Chondrocyte (in vitro differentiated cells): Measurements from ENCODE around the gene CERK. TPM values are rescaled to one million over a fixed set of nuclear protein-coding genes. Genes with fewer than 3 reads are reported as not detected.
"Not testable (repeated sequence)": the region's sequence is repeated elsewhere in the genome, so short reads cannot be mapped to it uniquely, and the experiment has no call there.

Experiments
- DNase-seq: peaks from one replicate; pipeline ENCODE4 v3.0.0; 2021; ENCODE audit warnings: mixed read lengths, low spot score
- H3K27ac Mint-ChIP-seq: one replicate; pipeline ENCODE4 v1.8.0; 2021; ENCODE audit warnings: mild to moderate bottlenecking, moderate library complexity, mixed read lengths; ENCODE audit not compliant: unreplicated experiment
- H3K27me3 Mint-ChIP-seq: 2 replicates; pipeline ENCODE4 v1.8.0; 2021; ENCODE audit warnings: low read depth, mixed read lengths
- H3K36me3 Mint-ChIP-seq: 2 replicates; pipeline ENCODE4 v1.8.0; 2021; ENCODE audit warnings: low read depth, mixed read lengths
- H3K4me1 Mint-ChIP-seq: 2 replicates; pipeline ENCODE4 v1.8.0; 2021; ENCODE audit warnings: low read depth, mild to moderate bottlenecking, mixed read lengths
- H3K4me3 Mint-ChIP-seq: one replicate; pipeline ENCODE4 v1.8.0; 2021; ENCODE audit warnings: mild to moderate bottlenecking, moderate library complexity, mixed read lengths; ENCODE audit not compliant: unreplicated experiment
- H3K9me3 Mint-ChIP-seq: 2 replicates; pipeline ENCODE4 v1.8.0; 2021; ENCODE audit warnings: low read depth, mixed read lengths
- CTCF ChIP-seq: fragments of 200-600 bp; sonication (generic); IDR thresholded peaks from 2 replicates; pipeline ENCODE4 v1.5.0; 2021; ENCODE audit warnings: antibody characterized with exemption, mild to moderate bottlenecking, moderate library complexity
- total RNA-seq: library from RNA; stranded (reverse); gene quantifications from 3 replicates; pipeline ENCODE4 v1.2.1, GENCODE V29; 2021

The CERK gene
- total RNA-seq, 1 donor from 2014 or later, result 28.8 TPM

GRCh38 chr22:46652081-46652846 is 85.8 kb downstream of the CERK start:
- DNase-seq, result no peak
- Mint-ChIP-seq H3K4me1 (peaks cover 24% of the 10 kb centered on the region), H3K4me3 (peak overlapping the region; percentile 23), H3K9me3 (no peaks in the 10 kb centered on the region), H3K27me3 (no peaks in the 10 kb centered on the region), H3K27ac (peak overlapping the region; percentile 42), H3K36me3 (no peaks in the 10 kb centered on the region)
- no peak for TF ChIP-seq CTCF

- no peaks in the 10 kb centered on the region for H3K27me3 Mint-ChIP-seq
- TF ChIP-seq CTCF, result no peak
- no peak overlapping the region for H3K27ac Mint-ChIP-seq
- no peak overlapping the region for H3K4me3 Mint-ChIP-seq
- no peak for DNase-seq
- peaks cover 24% of the 10 kb centered on the region for H3K4me1 Mint-ChIP-seq
- H3K36me3 Mint-ChIP-seq, result no peaks in the 10 kb centered on the region
- no peaks in the 10 kb centered on the region for H3K9me3 Mint-ChIP-seq
These were observed 86.7 kb downstream of the CERK start for GRCh38 chr22:46651316-46651715.

GRCh38 chr22:46650078-46650810 is 87.8 kb downstream of the CERK start:
- H3K27me3 Mint-ChIP-seq, result no peaks in the 10 kb centered on the region
- no peaks in the 10 kb centered on the region for H3K9me3 Mint-ChIP-seq
- no peak for TF ChIP-seq CTCF
- H3K4me1 Mint-ChIP-seq, result peaks cover 24% of the 10 kb centered on the region
- no peak for DNase-seq
- H3K4me3 Mint-ChIP-seq, result no peak overlapping the region
- H3K36me3 Mint-ChIP-seq, result no peaks in the 10 kb centered on the region
- no peak overlapping the region for H3K27ac Mint-ChIP-seq

GRCh38 chr22:46649141-46650077 is 88.6 kb downstream of the CERK start:
- Mint-ChIP-seq H3K4me3 (no peak overlapping the region), H3K27ac (no peak overlapping the region), H3K4me1 (peaks cover 24% of the 10 kb centered on the region), H3K27me3 (no peaks in the 10 kb centered on the region), H3K9me3 (no peaks in the 10 kb centered on the region), H3K36me3 (no peaks in the 10 kb centered on the region)
- TF ChIP-seq CTCF, result no peak
- DNase-seq, result no peak

- DNase-seq, H3K27me3 Mint-ChIP-seq, H3K27ac Mint-ChIP-seq, H3K9me3 Mint-ChIP-seq, H3K36me3 Mint-ChIP-seq, H3K4me3 Mint-ChIP-seq: not testable (repeated sequence)
- peaks cover 24% of the 10 kb centered on the region for H3K4me1 Mint-ChIP-seq
These were observed 89.7 kb downstream of the CERK start for GRCh38 chr22:46648225-46648820.
